ENCODE results near the gene CGB7.

- TF ChIP-seq GATA3 (IDR thresholded peaks at IDR 0.05; ENCODE audit: low read depth, low read length), result no peak
- no peak for TF ChIP-seq GATA2 (IDR thresholded peaks at IDR 0.05; ENCODE audit: low read depth, low read length)
Measured at GRCh38 chr19:49017666-49018351, 39.7 kb downstream of the CGB7 start.

All from SH-SY5Y (cell line).